Epithelial cell of proximal tubule (primary cell): ENCODE results near the gene IL11. TPM values are rescaled to one million over a fixed set of nuclear protein-coding genes. Genes with fewer than 3 reads are reported as not detected.

Experiments used
- DNase-seq: peaks from one replicate; pipeline ENCODE4 v3.0.0-alpha.2; 2011; ENCODE audit warnings: low read depth
- H3K4me3 ChIP-seq: 2 replicates; pipeline ENCODE4 v1.5.1; 2011; ENCODE audit warnings: low read depth, mild to moderate bottlenecking, low read length
- CTCF ChIP-seq: conservative IDR thresholded peaks from 2 replicates; pipeline ENCODE4 v1.5.1; 2012; ENCODE audit warnings: low read depth, mild to moderate bottlenecking, low read length
- total RNA-seq: library from RNA; depleted of rRNA; stranded (reverse); fragments of >200 nt; gene quantifications from 2 replicates; pipeline ENCODE4 v1.2.3, GENCODE V29; 2015

Gene IL11
- total RNA-seq, 1 donor from 2014 or later: 31.0 TPM

- TF ChIP-seq CTCF: no peak
Observed at GRCh38 chr19:55316646-55317045, 53.6 kb downstream of the IL11 start.

GRCh38 chr19:55315956-55316525, 54.2 kb downstream of the IL11 start:
- no peak overlapping the region for H3K4me3 ChIP-seq
- no peak for TF ChIP-seq CTCF
- DNase-seq: no peak

More at GRCh38 chr19:55316646-55317045, 53.6 kb downstream of the IL11 start:
- DNase-seq: no peak
- no peak overlapping the region for H3K4me3 ChIP-seq

- TF ChIP-seq CTCF: no peak
- DNase-seq: no peak
- H3K4me3 ChIP-seq: no peak overlapping the region
Observed at GRCh38 chr19:55314396-55314795, 55.9 kb downstream of the IL11 start.

Other genes starting within 250 kb of the IL11 start
- gene TNNT1, start 221.3 kb downstream of the IL11 start, total RNA-seq: 1.8 and 24.4 TPM in 2 replicates
- 0.40 and 0.51 TPM in 2 replicates for gene TNNI3, start 212.7 kb downstream of the IL11 start, total RNA-seq
- 0.51 and 7.0 TPM in 2 replicates for gene DNAAF3, start 203.8 kb downstream of the IL11 start, total RNA-seq
- gene SYT5, start 190.2 kb downstream of the IL11 start, total RNA-seq: 0.29 TPM in 1 of 2 replicates, not detected in the other
- gene PTPRH, start 161.0 kb downstream of the IL11 start, total RNA-seq: 1.1 and 2.8 TPM in 2 replicates
- gene TMEM86B, start 141.7 kb downstream of the IL11 start, total RNA-seq: 2.1 and 2.6 TPM in 2 replicates
- gene PPP6R1, start 111.4 kb downstream of the IL11 start, total RNA-seq: 43.8 and 62.5 TPM in 2 replicates
- 67.3 and 73.9 TPM in 2 replicates for gene HSPBP1, start 90.4 kb downstream of the IL11 start, total RNA-seq
- gene BRSK1, start 86.5 kb downstream of the IL11 start, total RNA-seq: 2.0 and 16.1 TPM in 2 replicates
- gene TMEM150B, start 45.1 kb downstream of the IL11 start, total RNA-seq: not detected in 2 replicates
- gene KMT5C, start 30.6 kb downstream of the IL11 start, total RNA-seq: 5.1 and 18.5 TPM in 2 replicates
- gene COX6B2, start 15.7 kb downstream of the IL11 start, total RNA-seq: 0.23 TPM in 1 of 2 replicates, not detected in the other
- not detected in 2 replicates for gene GARIN5B, start 7.2 kb downstream of the IL11 start, total RNA-seq
- not detected in 2 replicates for gene TMEM190, start 6.4 kb upstream of the IL11 start, total RNA-seq
- gene TMEM238, start 13.8 kb upstream of the IL11 start, total RNA-seq: 16.3 and 21.4 TPM in 2 replicates
- gene RPL28, start 15.5 kb upstream of the IL11 start, total RNA-seq: 412 and 480 TPM in 2 replicates
- 383 and 458 TPM in 2 replicates for gene UBE2S, start 37.3 kb upstream of the IL11 start, total RNA-seq
- gene SHISA7, start 72.8 kb upstream of the IL11 start, total RNA-seq: 0.17 TPM in 1 of 2 replicates, not detected in the other
- gene ISOC2, start 91.2 kb upstream of the IL11 start, total RNA-seq: 58.7 and 71.2 TPM in 2 replicates
- gene C19orf85, start 94.3 kb upstream of the IL11 start, total RNA-seq: not detected in 2 replicates
- gene ZNF628, start 106.2 kb upstream of the IL11 start, total RNA-seq: 4.2 and 6.2 TPM in 2 replicates
- gene NAT14, start 114.7 kb upstream of the IL11 start, total RNA-seq: 29.0 and 29.2 TPM in 2 replicates
- 0.86 TPM in 1 of 2 replicates, not detected in the other for gene SSC5D, start 118.0 kb upstream of the IL11 start, total RNA-seq
- gene SBK2, start 166.7 kb upstream of the IL11 start, total RNA-seq: 0.58 and 2.9 TPM in 2 replicates
- gene SBK3, start 175.1 kb upstream of the IL11 start, total RNA-seq: 0.23 TPM in 1 of 2 replicates, not detected in the other
- 10.0 and 11.4 TPM in 2 replicates for gene ZNF579, start 210.4 kb upstream of the IL11 start, total RNA-seq
- gene FIZ1, start 229.1 kb upstream of the IL11 start, total RNA-seq: 5.5 and 9.7 TPM in 2 replicates
- gene ZNF524, start 229.8 kb upstream of the IL11 start, total RNA-seq: 16.4 and 18.0 TPM in 2 replicates
- gene ZNF865, start 235.2 kb upstream of the IL11 start, total RNA-seq: 3.4 and 6.2 TPM in 2 replicates